ENCODE measurements around the gene IFT81. TPM values are rescaled to one million over a fixed set of nuclear protein-coding genes. Genes with fewer than 3 reads are reported as not detected.
A peak's percentile ranks its signal among the peaks of the same experiment; 100 is the strongest.
"Not testable (repeated sequence)": the region's sequence is repeated elsewhere in the genome, so short reads cannot be mapped to it uniquely, and the experiment has no call there.

Gene IFT81
- 6.4 TPM for total RNA-seq
- long read RNA-seq, transcript IFT81-209 (19 exons, 2,710 nt), result major isoform, 5 of 17 reads
- long read RNA-seq, partial matches to known transcripts, result 2 of 17 reads
- long read RNA-seq, other reads (novel, unspliced or antisense), result 5 of 17 reads

DNA sequence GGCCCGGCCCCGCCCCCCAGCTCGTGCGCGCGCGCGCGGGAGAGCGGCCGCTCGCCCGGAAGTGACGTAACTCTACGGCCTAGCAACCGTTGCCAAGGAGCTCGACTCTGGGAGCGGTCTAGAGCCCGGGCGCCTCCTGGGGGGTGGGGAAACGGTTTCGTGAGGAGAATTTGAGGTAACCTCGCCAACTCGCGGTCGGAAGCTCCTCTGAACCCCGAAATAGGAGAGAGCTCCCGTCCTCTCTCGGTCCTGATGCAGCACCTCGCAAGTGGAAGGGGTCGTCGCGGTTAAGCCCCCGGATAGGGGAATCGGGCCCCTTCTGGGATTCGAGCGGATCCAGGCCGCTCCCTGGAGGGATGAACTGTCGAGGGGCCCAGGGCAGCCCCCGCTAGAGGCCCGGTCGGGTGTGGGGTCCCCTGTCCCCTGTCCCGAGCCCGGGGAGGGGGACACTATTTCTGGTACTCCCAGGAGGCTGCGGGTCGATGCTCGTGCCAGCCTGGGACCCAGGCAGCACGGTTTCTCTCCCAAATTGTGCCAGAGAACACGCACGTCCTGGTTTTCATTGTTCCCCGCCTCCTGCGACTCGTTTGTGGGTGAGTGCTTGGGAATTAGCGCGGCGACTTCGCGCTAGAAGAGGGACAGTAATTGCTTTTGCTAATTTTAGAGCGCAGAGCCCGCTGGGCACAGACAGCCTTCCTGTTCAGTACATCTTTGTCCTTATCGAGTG, at the start of gene IFT81:
Gene IFT81, plus strand, starts transcription at position 89 of the 727 bp plus-strand sequence. CDS start 3,024 bp downstream, outside the sequence.
- peak; percentile 99 for DNase-seq (ENCODE audit: low spot score)
- intact Hi-C loops (cut with DNase I), result no loop called here

DNA sequence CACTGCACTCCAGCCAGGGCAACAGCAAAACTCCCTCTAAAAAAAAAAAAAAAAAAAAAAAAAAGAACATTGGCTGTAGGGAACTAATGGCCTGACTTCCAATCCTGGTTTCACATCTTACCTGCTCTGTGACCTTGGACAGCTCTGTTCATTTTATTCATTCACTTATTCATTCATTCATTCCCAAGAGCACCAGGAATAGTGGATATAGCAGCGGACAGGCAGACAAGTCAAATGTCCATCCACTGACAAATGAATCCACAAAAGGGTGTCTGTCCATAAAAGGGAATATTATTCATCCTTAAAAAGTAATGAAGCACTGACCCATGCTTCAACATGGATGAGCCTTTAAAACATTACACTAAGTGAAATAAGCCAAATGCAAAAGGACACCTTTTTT, 48.3 kb upstream of the IFT81 start:
- no peak for DNase-seq (ENCODE audit: low spot score)
- intact Hi-C loops (cut with DNase I), result no loop called here

GRCh38 chr12:110077800-110078199, 46.4 kb upstream of the IFT81 start:
- intact Hi-C loops (cut with DNase I), result no loop called here
- DNase-seq (ENCODE audit: low spot score), result no peak

DNA sequence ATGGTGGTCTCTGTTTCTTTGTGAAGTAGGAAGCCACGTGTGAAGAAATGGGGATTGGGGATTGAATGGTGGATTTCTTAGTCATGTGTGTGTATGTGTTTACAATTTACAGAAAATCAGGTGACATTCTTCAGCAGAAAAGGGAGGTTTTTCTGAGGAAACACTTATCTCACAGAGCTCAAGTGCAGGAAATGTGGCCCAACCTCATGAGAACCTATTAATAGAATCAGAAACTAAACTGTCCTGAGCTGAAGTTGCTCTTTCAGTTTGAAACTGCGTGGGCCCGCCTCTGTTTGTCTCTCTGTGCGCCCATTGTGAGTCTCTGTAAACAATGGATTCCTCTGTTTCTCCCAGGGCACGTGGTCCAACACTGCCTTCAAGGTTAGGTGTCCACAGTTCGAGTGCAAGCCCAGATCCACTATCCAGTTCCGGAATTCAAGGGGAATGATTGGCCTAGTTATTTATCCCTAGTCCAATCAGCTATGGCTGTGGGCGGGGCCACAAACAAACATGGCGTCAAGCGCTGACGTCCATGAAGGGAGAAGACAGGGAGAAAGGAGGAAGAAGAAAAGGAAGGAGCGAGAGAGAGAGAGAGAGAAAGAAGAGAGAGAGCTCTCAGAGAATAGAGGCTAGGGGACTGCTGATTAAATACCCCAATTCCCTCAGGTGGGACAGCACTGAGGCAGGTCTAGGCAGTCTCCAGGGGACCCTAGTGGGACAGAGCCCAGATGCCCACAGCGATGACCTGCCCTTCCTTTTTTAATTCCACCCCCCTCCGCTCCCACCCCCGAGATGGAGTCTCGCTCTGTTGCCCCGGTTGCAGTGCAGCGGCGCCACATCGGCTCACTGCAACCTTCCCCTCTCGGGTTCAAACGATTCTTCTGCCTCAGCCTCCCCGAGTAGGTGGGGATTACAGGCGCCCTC, 44.4 kb upstream of the IFT81 start:
- peak; percentile 80 for DNase-seq (ENCODE audit: low spot score)
- intact Hi-C loops (cut with DNase I), result no loop called here

GRCh38 chr12:110080410-110080809, 43.7 kb upstream of the IFT81 start:
- no peak for DNase-seq (ENCODE audit: low spot score)
- intact Hi-C loops (cut with DNase I), result no loop called here

- intact Hi-C loops (cut with DNase I), result no loop called here
- no peak for DNase-seq (ENCODE audit: low spot score)
These were observed 39.7 kb upstream of the IFT81 start for GRCh38 chr12:110084314-110085015.

- DNase-seq (ENCODE audit: low spot score); intact Hi-C loops (cut with DNase I): not testable (repeated sequence)
These were observed 35.9 kb upstream of the IFT81 start for GRCh38 chr12:110088216-110088615.

- DNase-seq (ENCODE audit: low spot score), result no peak
- intact Hi-C loops (cut with DNase I), result no loop called here
These were observed 35.2 kb upstream of the IFT81 start for GRCh38 chr12:110088936-110089335.

DNA sequence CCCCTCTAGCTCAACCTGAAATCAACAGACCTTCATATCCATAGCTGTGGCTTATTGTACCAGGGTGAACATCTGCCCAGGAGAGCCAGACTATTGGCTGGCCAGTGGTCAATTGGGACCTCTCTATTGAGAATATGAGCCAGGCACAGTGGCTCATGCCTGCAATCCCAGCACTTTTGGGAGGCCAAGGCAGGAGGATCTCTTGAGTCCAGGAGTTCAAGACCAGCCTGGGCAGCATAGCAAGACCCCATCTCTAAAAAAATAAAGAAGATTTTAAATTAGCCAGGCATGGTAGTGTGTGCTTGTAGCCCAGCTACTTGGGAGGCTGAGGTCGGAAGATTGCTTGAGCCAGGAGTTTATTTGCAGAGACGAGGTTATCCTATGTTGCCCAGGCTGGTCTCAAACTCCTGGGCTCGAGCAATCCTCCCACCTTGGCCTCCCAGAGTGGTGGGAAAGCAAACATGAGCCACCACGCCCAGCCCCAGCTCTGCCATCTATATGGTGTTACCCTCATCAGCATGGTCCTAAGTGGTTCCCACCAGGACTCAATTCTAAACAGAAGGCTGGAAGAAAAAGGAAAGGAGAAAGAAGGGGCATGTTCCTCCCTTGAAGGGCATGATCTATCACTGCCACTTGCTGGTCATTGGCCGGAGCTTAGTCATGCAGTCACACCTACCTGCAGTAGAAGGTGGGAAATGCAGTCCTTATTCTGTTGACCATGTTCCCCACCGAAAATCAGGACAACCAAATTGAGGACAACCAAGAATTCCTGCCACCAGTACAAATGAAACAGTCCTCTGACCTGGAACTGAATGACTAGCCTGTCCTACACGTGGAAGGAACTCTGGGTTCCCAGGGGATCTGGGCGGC, 33.7 kb upstream of the IFT81 start:
- no peak for DNase-seq (ENCODE audit: low spot score)
- intact Hi-C loops (cut with DNase I), result no loop called here

DNA sequence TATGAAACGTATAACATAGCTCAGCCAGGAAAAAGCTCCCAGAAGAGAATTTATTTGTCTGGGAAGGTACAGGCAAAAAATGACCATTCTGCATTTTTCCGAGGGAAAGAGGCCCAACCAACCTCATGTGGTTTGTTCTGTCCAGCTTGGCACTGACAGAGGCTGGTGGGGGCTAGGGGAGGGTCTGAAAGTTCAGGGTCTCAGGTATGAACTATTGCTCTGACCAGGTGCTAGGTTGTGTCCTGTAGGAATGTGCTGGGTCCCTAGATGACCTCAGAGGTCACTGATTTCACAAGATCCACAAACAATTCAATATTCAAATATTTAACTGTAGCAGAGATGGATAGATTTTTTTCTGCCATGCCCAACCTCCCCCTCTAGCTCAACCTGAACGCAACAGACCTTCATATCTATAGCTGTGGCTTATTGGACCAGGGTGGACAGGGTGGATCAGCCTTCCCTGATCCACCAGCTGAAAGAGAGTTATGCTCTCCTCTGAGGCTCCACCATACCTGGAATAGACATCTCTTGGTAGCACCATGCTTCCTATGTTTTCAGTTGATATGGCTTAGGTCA, 32.9 kb upstream of the IFT81 start:
- DNase-seq (ENCODE audit: low spot score), result no peak
- intact Hi-C loops (cut with DNase I), result no loop called here

GRCh38 chr12:110093631-110094311, 30.4 kb upstream of the IFT81 start:
- no peak for DNase-seq (ENCODE audit: low spot score)
- intact Hi-C loops (cut with DNase I), result no loop called here

GRCh38 chr12:110100315-110100970, 23.7 kb upstream of the IFT81 start:
- DNase-seq (ENCODE audit: low spot score), result no peak

DNA sequence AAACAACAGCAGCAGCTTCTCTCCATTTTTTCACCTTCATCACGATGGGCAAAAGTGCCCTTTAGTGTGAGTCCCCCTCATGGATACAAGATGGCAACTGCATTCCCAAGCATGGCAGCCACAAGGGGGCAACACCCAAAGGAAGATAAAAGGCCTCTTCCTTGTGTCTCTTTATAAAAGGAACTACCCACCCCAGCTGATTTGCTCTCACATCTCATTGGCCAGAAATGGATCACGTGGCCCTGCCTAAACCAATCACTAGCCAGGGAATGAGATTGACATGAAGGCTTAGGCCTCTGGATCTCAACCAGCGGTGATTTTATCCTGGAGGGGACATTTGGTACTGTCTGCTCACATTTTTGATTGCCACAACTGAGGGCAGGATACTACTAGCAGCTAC, 21.9 kb upstream of the IFT81 start:
- no peak for DNase-seq (ENCODE audit: low spot score)
- intact Hi-C loops (cut with DNase I), result loop anchor here (5.0 to 10.0 kb wide), 4 partner anchors 143 to 303 kb away; partner anchors contain the start of genes ANAPC7 and ATP2A2

More at GRCh38 chr12:110100315-110100970, 23.7 kb upstream of the IFT81 start:
- intact Hi-C loops (cut with DNase I), result loop anchor here (1.0 to 10.0 kb wide), 5 partner anchors 144 to 331 kb away; partner anchors contain the start of genes ANAPC7 and ATP2A2

DNA sequence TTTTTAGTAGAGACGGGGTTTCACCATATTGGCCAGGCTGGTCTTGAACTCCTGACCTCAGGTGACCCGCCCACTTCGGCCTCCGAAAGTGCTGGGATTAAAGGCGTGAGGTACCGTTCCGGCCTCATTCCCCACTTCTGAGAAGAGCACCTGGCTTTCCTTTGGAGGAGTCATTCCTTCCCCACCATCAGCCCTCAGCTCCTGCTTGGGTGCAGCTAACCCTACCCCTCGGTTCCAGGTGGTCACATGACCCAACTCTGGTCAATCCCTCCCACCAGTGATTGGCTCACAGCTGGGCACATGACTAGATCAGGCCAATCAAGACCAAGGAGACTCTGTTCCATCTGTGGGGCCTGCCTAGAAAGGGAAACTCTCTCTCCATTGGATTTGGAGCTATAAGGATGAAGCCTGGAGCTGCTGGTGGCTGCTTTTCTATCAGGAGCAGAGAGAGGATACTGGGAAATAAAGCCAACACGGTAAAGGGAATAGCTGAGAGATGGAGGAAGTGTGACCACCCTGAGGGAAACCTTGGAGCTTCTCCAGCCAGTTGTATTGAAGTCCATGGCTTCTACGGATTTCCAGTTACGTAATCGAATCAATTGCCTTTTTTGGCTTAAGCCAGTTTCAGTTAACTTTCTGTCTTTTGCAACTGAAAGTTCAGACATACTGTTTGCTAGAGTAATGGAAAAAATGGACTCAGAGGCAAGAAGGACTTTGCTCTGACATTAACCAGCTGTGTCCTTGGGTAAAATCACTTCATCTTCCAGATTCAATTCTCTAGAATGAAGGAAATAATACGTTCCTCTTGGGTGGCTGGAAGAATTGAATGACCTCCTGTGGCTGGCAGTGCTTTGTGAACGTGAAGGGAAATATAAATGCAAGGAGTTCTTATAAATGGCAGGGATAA, 19.7 kb upstream of the IFT81 start:
- DNase-seq (ENCODE audit: low spot score), result no peak
- intact Hi-C loops (cut with DNase I), result loop anchor here (5.0 to 10.0 kb wide), 5 partner anchors 78 to 300 kb away; partner anchors contain the start of genes ANAPC7 and ATP2A2

GRCh38 chr12:110105159-110105558, 19.0 kb upstream of the IFT81 start:
- intact Hi-C loops (cut with DNase I), result loop anchor here (5.0 to 10.0 kb wide), 4 partner anchors 77 to 300 kb away; partner anchors contain the start of gene ANAPC7
- DNase-seq (ENCODE audit: low spot score), result no peak

DNA sequence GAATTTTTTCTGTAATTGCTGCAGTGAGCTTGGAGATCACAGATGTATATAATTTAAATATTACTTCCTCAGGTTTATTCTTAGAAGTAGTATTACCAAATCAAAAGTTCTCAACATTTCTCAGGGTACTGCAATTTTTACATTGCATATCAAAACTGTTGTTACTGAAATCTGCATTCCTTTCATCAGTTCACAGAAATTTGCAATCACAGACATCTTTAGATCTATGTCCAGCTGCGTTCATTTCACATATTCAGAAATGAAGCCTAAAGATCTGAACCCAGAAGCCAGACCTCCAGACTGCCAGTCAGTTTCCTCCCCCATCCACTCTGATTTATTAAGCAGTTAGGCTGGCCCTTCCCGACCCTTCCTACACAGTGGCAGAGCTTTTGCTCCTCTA, 18.2 kb upstream of the IFT81 start:
- no peak for DNase-seq (ENCODE audit: low spot score)
- intact Hi-C loops (cut with DNase I), result loop anchor here (5.0 to 10.0 kb wide), 4 partner anchors 76 to 299 kb away; partner anchors contain the start of gene ANAPC7

Measured in cardiac septum (tissue), 1 donor.